Activated B cell treated with CpG ODN at 0.5 μM for 24 hours (primary cell): ENCODE results near the gene ZNF428. TPM values are rescaled to one million over a fixed set of nuclear protein-coding genes. Genes with fewer than 3 reads are reported as not detected.

Source experiments
- ATAC-seq: fragments of 200-7000 bp; cut with Tn5 transposase; one replicate; pipeline ENCODE4 v1.10.0; 2021; ENCODE audit warnings: low read depth, mild to moderate bottlenecking, moderate library complexity
- CTCF ChIA-PET: fragments of 350-600 bp; sonication (Branson Sonifier 250); formaldehyde crosslinking; loops from one replicate; lab custom pipeline; 2021; ENCODE audit warnings: antibody characterized with exemption; lab: Charles Lee
- POLR2A ChIA-PET: fragments of 350-600 bp; sonication (Branson Sonifier 250); formaldehyde crosslinking; loops from one replicate; lab custom pipeline; 2021; ENCODE audit warnings: antibody characterized with exemption; lab: Charles Lee
- DNase-seq: peaks from one replicate; pipeline ENCODE4 v3.0.0; 2022
- H3K27ac Mint-ChIP-seq: one replicate; pipeline ENCODE4 v1.8.0; 2020; ENCODE audit warnings: mixed read lengths
- H3K27me3 Mint-ChIP-seq: one replicate; pipeline ENCODE4 v1.8.0; 2021; ENCODE audit warnings: mixed read lengths
- H3K36me3 Mint-ChIP-seq: one replicate; pipeline ENCODE4 v1.8.0; 2021; ENCODE audit warnings: low read depth, mixed read lengths
- H3K4me1 Mint-ChIP-seq: one replicate; pipeline ENCODE4 v1.8.0; 2021; ENCODE audit warnings: mixed read lengths
- H3K4me3 Mint-ChIP-seq: one replicate; pipeline ENCODE4 v1.8.0; 2020; ENCODE audit warnings: mild to moderate bottlenecking, mixed read lengths
- H3K9me3 Mint-ChIP-seq: one replicate; pipeline ENCODE4 v1.8.0; 2020; ENCODE audit warnings: mixed read lengths
- CTCF ChIP-seq: fragments of 200-600 bp; IDR thresholded peaks from one replicate; pipeline ENCODE4 v1.8.0; 2022; ENCODE audit warnings: antibody characterized with exemption, mild to moderate bottlenecking
- intact Hi-C: fragments of 100-400 bp; cut with micrococcal nuclease; formaldehyde crosslinking; loops from one replicate; pipeline ENCODE4 v1.15.1; 2024
- total RNA-seq: library from RNA; stranded (reverse); gene quantifications from 2 replicates; pipeline ENCODE4 v1.2.3, GENCODE V29; 2022

ZNF428 gene
- total RNA-seq, 1 donor from 2014 or later = 26.2 TPM

GRCh38 chr19:43634068-43634467, 14.6 kb upstream of the ZNF428 start:
- no peak for TF ChIP-seq CTCF
- ChIA-PET POLR2A (interaction anchor here (1.8 kb wide), 1 partner anchor 14 kb away, joined by 7 read pairs; no protein-coding TSS in a partner anchor), CTCF (no interaction called here)
- Mint-ChIP-seq H3K36me3 (no peaks in the 10 kb centered on the region), H3K4me3 (no peak overlapping the region), H3K4me1 (peaks cover 12% of the 10 kb centered on the region), H3K9me3 (no peaks in the 10 kb centered on the region), H3K27ac (no peak overlapping the region), H3K27me3 (peaks cover 19% of the 10 kb centered on the region)
- ATAC-seq = no peak
- intact Hi-C loops = loop anchor here (5.0 kb wide), 1 partner anchor 33 kb away; no protein-coding TSS in a partner anchor
- DNase-seq = no peak

GRCh38 chr19:43633520-43633919, 14.1 kb upstream of the ZNF428 start:
- H3K9me3 Mint-ChIP-seq = no peaks in the 10 kb centered on the region
- no peaks in the 10 kb centered on the region for H3K36me3 Mint-ChIP-seq
- no peak for ATAC-seq
- peaks cover 6% of the 10 kb centered on the region for H3K4me1 Mint-ChIP-seq
- peaks cover 14% of the 10 kb centered on the region for H3K27me3 Mint-ChIP-seq
- H3K27ac Mint-ChIP-seq = no peak overlapping the region
- POLR2A ChIA-PET = interaction anchor here (0.6 to 1.8 kb wide), 3 partner anchors 13 to 162 kb away, joined by 3 to 7 read pairs (median 3); no protein-coding TSS in a partner anchor
- CTCF ChIA-PET = no interaction called here
- intact Hi-C loops = loop anchor here (5.0 kb wide), 1 partner anchor 34 kb away; no protein-coding TSS in a partner anchor
- no peak for DNase-seq
- no peak for TF ChIP-seq CTCF
- H3K4me3 Mint-ChIP-seq = no peak overlapping the region

GRCh38 chr19:43631491-43631890, 12.1 kb upstream of the ZNF428 start:
- intact Hi-C loops = loop anchor here (5.0 kb wide), 1 partner anchor 36 kb away; no protein-coding TSS in a partner anchor
- CTCF ChIA-PET = no interaction called here
- no peak for ATAC-seq
- peaks cover 4% of the 10 kb centered on the region for H3K4me1 Mint-ChIP-seq
- H3K9me3 Mint-ChIP-seq = no peaks in the 10 kb centered on the region
- TF ChIP-seq CTCF = no peak
- peaks cover 9% of the 10 kb centered on the region for H3K27me3 Mint-ChIP-seq
- H3K36me3 Mint-ChIP-seq = no peaks in the 10 kb centered on the region
- H3K4me3 Mint-ChIP-seq = no peak overlapping the region
- no peak overlapping the region for H3K27ac Mint-ChIP-seq
- POLR2A ChIA-PET = no interaction called here
- no peak for DNase-seq

- H3K9me3 Mint-ChIP-seq = no peaks in the 10 kb centered on the region
- ChIA-PET CTCF (interaction anchor here (0.6 to 1.2 kb wide), 2 partner anchors 49 to 74 kb away, joined by 3 read pairs; no protein-coding TSS in a partner anchor), POLR2A (no interaction called here)
- no peak for TF ChIP-seq CTCF
- no peak overlapping the region for H3K27ac Mint-ChIP-seq
- ATAC-seq (no peak), DNase-seq (no peak)
- H3K27me3 Mint-ChIP-seq = peaks cover 7% of the 10 kb centered on the region
- H3K4me3 Mint-ChIP-seq = no peak overlapping the region
- intact Hi-C loops = no loop called here
- no peaks in the 10 kb centered on the region for H3K36me3 Mint-ChIP-seq
- H3K4me1 Mint-ChIP-seq = peaks cover 10% of the 10 kb centered on the region
Measured at GRCh38 chr19:43628646-43629326, 9.4 kb upstream of the ZNF428 start.

- H3K4me3 Mint-ChIP-seq = no peak overlapping the region
- H3K9me3 Mint-ChIP-seq = no peaks in the 10 kb centered on the region
- H3K27me3 Mint-ChIP-seq = peaks cover 4% of the 10 kb centered on the region
- intact Hi-C loops = no loop called here
- no peak overlapping the region for H3K27ac Mint-ChIP-seq
- H3K4me1 Mint-ChIP-seq = peaks cover 10% of the 10 kb centered on the region
- ChIA-PET CTCF (no interaction called here), POLR2A (interaction anchor here (0.6 kb wide), 1 partner anchor 16 kb away, joined by 3 read pairs; no protein-coding TSS in a partner anchor)
- H3K36me3 Mint-ChIP-seq = no peaks in the 10 kb centered on the region
- TF ChIP-seq CTCF = no peak
- DNase-seq (no peak), ATAC-seq (no peak)
Measured at GRCh38 chr19:43626838-43627237, 7.4 kb upstream of the ZNF428 start.
